ENCODE data around the gene SPPL2B.
"Not testable (repeated sequence)": the region's sequence is repeated elsewhere in the genome, so short reads cannot be mapped to it uniquely, and the experiment has no call there.

The SPPL2B gene

GRCh38 chr19:2381148-2381820 is 52.8 kb downstream of the SPPL2B start:
- Histone ChIP-seq H3K36me3 (ENCODE audit: control insufficient read depth, insufficient read depth, low read length, severe bottlenecking) (no peaks in the 10 kb centered on the region), H3K4me1 (ENCODE audit: control insufficient read depth, insufficient read depth, low read length) (peaks cover 20% of the 10 kb centered on the region), H3K9me3 (ENCODE audit: control insufficient read depth, low read length) (peaks cover 10% of the 10 kb centered on the region), H3K27me3 (replicated peaks; ENCODE audit: control insufficient read depth, insufficient read depth, low read length) (peaks cover 3% of the 10 kb centered on the region), H3K9ac (ENCODE audit: low read length) (no peak overlapping the region), H3K4me3 (ENCODE audit: low read length) (no peak overlapping the region)
- DNase-seq (ENCODE audit: low read depth) = no peak

- Histone ChIP-seq H3K9me3 (ENCODE audit: control insufficient read depth, low read length) (peaks cover 10% of the 10 kb centered on the region), H3K9ac (ENCODE audit: low read length) (no peak overlapping the region), H3K4me1 (ENCODE audit: control insufficient read depth, insufficient read depth, low read length) (peaks cover 18% of the 10 kb centered on the region), H3K36me3 (ENCODE audit: control insufficient read depth, insufficient read depth, low read length, severe bottlenecking) (no peaks in the 10 kb centered on the region), H3K4me3 (ENCODE audit: low read length) (no peak overlapping the region), H3K27me3 (replicated peaks; ENCODE audit: control insufficient read depth, insufficient read depth, low read length) (peaks cover 7% of the 10 kb centered on the region)
- DNase-seq (ENCODE audit: low read depth) = no peak
Measured at GRCh38 chr19:2382530-2383222, 54.2 kb downstream of the SPPL2B start.

GRCh38 chr19:2385053-2385721 is 56.7 kb downstream of the SPPL2B start:
- peaks cover 17% of the 10 kb centered on the region for H3K27me3 ChIP-seq (replicated peaks; ENCODE audit: control insufficient read depth, insufficient read depth, low read length)
- peak; percentile 62 for DNase-seq (ENCODE audit: low read depth)
- peaks cover 7% of the 10 kb centered on the region for H3K9me3 ChIP-seq (ENCODE audit: control insufficient read depth, low read length)
- H3K36me3 ChIP-seq (ENCODE audit: control insufficient read depth, insufficient read depth, low read length, severe bottlenecking) = no peaks in the 10 kb centered on the region
- H3K9ac ChIP-seq (ENCODE audit: low read length) = no peak overlapping the region
- peak overlapping the region; percentile 56 for H3K4me3 ChIP-seq (ENCODE audit: low read length)
- peaks cover 18% of the 10 kb centered on the region for H3K4me1 ChIP-seq (ENCODE audit: control insufficient read depth, insufficient read depth, low read length)

- no peak for DNase-seq (ENCODE audit: low read depth)
- no peak overlapping the region for H3K4me3 ChIP-seq (ENCODE audit: low read length)
- peaks cover 18% of the 10 kb centered on the region for H3K4me1 ChIP-seq (ENCODE audit: control insufficient read depth, insufficient read depth, low read length)
- H3K27me3 ChIP-seq (replicated peaks; ENCODE audit: control insufficient read depth, insufficient read depth, low read length) = peaks cover 18% of the 10 kb centered on the region
- H3K9ac ChIP-seq (ENCODE audit: low read length) = no peak overlapping the region
- no peaks in the 10 kb centered on the region for H3K36me3 ChIP-seq (ENCODE audit: control insufficient read depth, insufficient read depth, low read length, severe bottlenecking)
- no peaks in the 10 kb centered on the region for H3K9me3 ChIP-seq (ENCODE audit: control insufficient read depth, low read length)
Measured at GRCh38 chr19:2387367-2388288, 59.1 kb downstream of the SPPL2B start.

- peaks cover 6% of the 10 kb centered on the region for H3K4me1 ChIP-seq (ENCODE audit: control insufficient read depth, insufficient read depth, low read length)
- peaks cover 31% of the 10 kb centered on the region for H3K27me3 ChIP-seq (replicated peaks; ENCODE audit: control insufficient read depth, insufficient read depth, low read length)
- H3K36me3 ChIP-seq (ENCODE audit: control insufficient read depth, insufficient read depth, low read length, severe bottlenecking) = no peaks in the 10 kb centered on the region
- no peak overlapping the region for H3K9ac ChIP-seq (ENCODE audit: low read length)
- H3K9me3 ChIP-seq (ENCODE audit: control insufficient read depth, low read length) = no peaks in the 10 kb centered on the region
- H3K4me3 ChIP-seq (ENCODE audit: low read length) = no peak overlapping the region
- no peak for DNase-seq (ENCODE audit: low read depth)
Measured at GRCh38 chr19:2389594-2389993, 61.1 kb downstream of the SPPL2B start.

GRCh38 chr19:2391118-2391725 is 62.7 kb downstream of the SPPL2B start:
- Histone ChIP-seq H3K4me3 (ENCODE audit: low read length) (no peak overlapping the region), H3K4me1 (ENCODE audit: control insufficient read depth, insufficient read depth, low read length) (no peaks in the 10 kb centered on the region), H3K27me3 (replicated peaks; ENCODE audit: control insufficient read depth, insufficient read depth, low read length) (peaks cover 32% of the 10 kb centered on the region), H3K9ac (ENCODE audit: low read length) (no peak overlapping the region), H3K9me3 (ENCODE audit: control insufficient read depth, low read length) (no peaks in the 10 kb centered on the region), H3K36me3 (ENCODE audit: control insufficient read depth, insufficient read depth, low read length, severe bottlenecking) (no peaks in the 10 kb centered on the region)
- DNase-seq (ENCODE audit: low read depth) = peak; percentile 91

GRCh38 chr19:2392366-2392765 is 63.9 kb downstream of the SPPL2B start:
- no peaks in the 10 kb centered on the region for H3K4me1 ChIP-seq (ENCODE audit: control insufficient read depth, insufficient read depth, low read length)
- no peaks in the 10 kb centered on the region for H3K9me3 ChIP-seq (ENCODE audit: control insufficient read depth, low read length)
- H3K36me3 ChIP-seq (ENCODE audit: control insufficient read depth, insufficient read depth, low read length, severe bottlenecking) = no peaks in the 10 kb centered on the region
- no peak overlapping the region for H3K4me3 ChIP-seq (ENCODE audit: low read length)
- peaks cover 34% of the 10 kb centered on the region for H3K27me3 ChIP-seq (replicated peaks; ENCODE audit: control insufficient read depth, insufficient read depth, low read length)
- no peak overlapping the region for H3K9ac ChIP-seq (ENCODE audit: low read length)
- DNase-seq (ENCODE audit: low read depth) = no peak

- not testable (repeated sequence) for H3K9ac ChIP-seq (ENCODE audit: low read length); H3K36me3 ChIP-seq (ENCODE audit: control insufficient read depth, insufficient read depth, low read length, severe bottlenecking); H3K4me3 ChIP-seq (ENCODE audit: low read length); DNase-seq (ENCODE audit: low read depth); H3K4me1 ChIP-seq (ENCODE audit: control insufficient read depth, insufficient read depth, low read length); H3K9me3 ChIP-seq (ENCODE audit: control insufficient read depth, low read length)
- H3K27me3 ChIP-seq (replicated peaks; ENCODE audit: control insufficient read depth, insufficient read depth, low read length) = peaks cover 31% of the 10 kb centered on the region
Measured at GRCh38 chr19:2392899-2393298, 64.4 kb downstream of the SPPL2B start.

GRCh38 chr19:2394054-2394441 is 65.6 kb downstream of the SPPL2B start:
- no peak for DNase-seq (ENCODE audit: low read depth)
- Histone ChIP-seq H3K27me3 (replicated peaks; ENCODE audit: control insufficient read depth, insufficient read depth, low read length) (peaks cover 26% of the 10 kb centered on the region), H3K9me3 (ENCODE audit: control insufficient read depth, low read length) (no peaks in the 10 kb centered on the region), H3K4me3 (ENCODE audit: low read length) (no peak overlapping the region), H3K4me1 (ENCODE audit: control insufficient read depth, insufficient read depth, low read length) (no peaks in the 10 kb centered on the region), H3K36me3 (ENCODE audit: control insufficient read depth, insufficient read depth, low read length, severe bottlenecking) (no peaks in the 10 kb centered on the region), H3K9ac (ENCODE audit: low read length) (no peak overlapping the region)

GRCh38 chr19:2394442-2395292 is 66.2 kb downstream of the SPPL2B start:
- Histone ChIP-seq H3K9ac (ENCODE audit: low read length) (no peak overlapping the region), H3K4me3 (ENCODE audit: low read length) (no peak overlapping the region), H3K36me3 (ENCODE audit: control insufficient read depth, insufficient read depth, low read length, severe bottlenecking) (no peaks in the 10 kb centered on the region), H3K9me3 (ENCODE audit: control insufficient read depth, low read length) (no peaks in the 10 kb centered on the region), H3K4me1 (ENCODE audit: control insufficient read depth, insufficient read depth, low read length) (no peaks in the 10 kb centered on the region), H3K27me3 (replicated peaks; ENCODE audit: control insufficient read depth, insufficient read depth, low read length) (peaks cover 24% of the 10 kb centered on the region)
- peak; percentile 8 for DNase-seq (ENCODE audit: low read depth)

Data from adipocyte (in vitro differentiated cells).